Hepatocyte (in vitro differentiated cells): ENCODE data around the gene RPS3A. TPM values are rescaled to one million over a fixed set of nuclear protein-coding genes. Genes with fewer than 3 reads are reported as not detected.

Experiments
- DNase-seq: peaks from one replicate; pipeline ENCODE4 v3.0.0-alpha.2; 2016; ENCODE audit warnings: low spot score
- H2AFZ ChIP-seq: fragments of 200-600 bp; sonication (generic); 2 replicates; pipeline ENCODE4 v1.6.0; 2016; ENCODE audit warnings: antibody characterized with exemption, mild to moderate bottlenecking
- H3K27ac ChIP-seq: fragments of 200-600 bp; sonication (generic); 2 replicates; pipeline ENCODE4 v1.5.1; 2016; ENCODE audit warnings: mild to moderate bottlenecking
- H3K27me3 ChIP-seq: fragments of 200-600 bp; sonication (generic); 2 replicates; pipeline ENCODE4 v1.6.1; 2016
- H3K36me3 ChIP-seq: fragments of 200-600 bp; sonication (generic); replicated peaks from 2 replicates; pipeline ENCODE4 v1.5.1; 2016; ENCODE audit warnings: low read depth; ENCODE audit not compliant: insufficient read depth
- H3K4me1 ChIP-seq: fragments of 200-600 bp; sonication (generic); 2 replicates; pipeline ENCODE4 v1.5.1; 2016; ENCODE audit warnings: mild to moderate bottlenecking, moderate library complexity; ENCODE audit not compliant: insufficient read depth
- H3K4me2 ChIP-seq: fragments of 200-600 bp; sonication (generic); 2 replicates; pipeline ENCODE4 v1.6.0; 2016
- H3K4me3 ChIP-seq: fragments of 200-600 bp; sonication (generic); 2 replicates; pipeline ENCODE4 v1.5.1; 2016; ENCODE audit warnings: mild to moderate bottlenecking
- H3K79me2 ChIP-seq: fragments of 200-600 bp; sonication (generic); 2 replicates; pipeline ENCODE4 v1.6.0; 2017; ENCODE audit warnings: mild to moderate bottlenecking
- H3K9me2 ChIP-seq: fragments of 200-600 bp; sonication (generic); replicated peaks from 2 replicates; pipeline ENCODE4 v1.6.0; 2017; ENCODE audit warnings: mild to moderate bottlenecking; ENCODE audit not compliant: insufficient read depth
- H3K9me3 ChIP-seq: fragments of 200-600 bp; sonication (generic); 2 replicates; pipeline ENCODE4 v1.5.1; 2016; ENCODE audit warnings: low read depth, mild to moderate bottlenecking
- H4K20me1 ChIP-seq: fragments of 200-600 bp; sonication (generic); 2 replicates; pipeline ENCODE4 v1.6.0; 2016; ENCODE audit warnings: mild to moderate bottlenecking; ENCODE audit not compliant: insufficient read depth, poor library complexity, severe bottlenecking
- EZH2 ChIP-seq: fragments of 200-600 bp; sonication (generic); IDR thresholded peaks from 2 replicates; pipeline ENCODE4 v1.6.1; 2016; ENCODE audit warnings: antibody characterized with exemption, mild to moderate bottlenecking, borderline replicate concordance
- EZH2phosphoT487 ChIP-seq: fragments of 200-600 bp; sonication (generic); IDR thresholded peaks from one replicate; pipeline ENCODE4 v1.6.1; 2018; ENCODE audit warnings: antibody characterized with exemption, mild to moderate bottlenecking, low read depth, moderate library complexity; ENCODE audit not compliant: unreplicated experiment, severe bottlenecking
- WGBS: methylation state at CpG from one replicate; pipeline ENCODE4 v1.1.6; 2016; ENCODE audit warnings: low lambda C conversion rate; ENCODE audit errors: missing lambda C conversion rate; 5-methylcytosine and 5-hydroxymethylcytosine counted together
- polyA plus RNA-seq: library from polyadenylated mRNA; unstranded; fragments of >200 nt; fragmentation: Nextera tagmentation; extraction: Ambion mirVana; gene quantifications from 2 replicates; pipeline ENCODE4 v1.2.1, GENCODE V29; 2016
- total RNA-seq: library from RNA; depleted of rRNA; stranded (reverse); fragments of >200 nt; gene quantifications from 2 replicates; pipeline ENCODE4 v1.2.3, GENCODE V29; 2014
- TF ChIP-seq, protein P1 (sequence below): fragments of 200-600 bp; sonication (generic); IDR thresholded peaks from 2 replicates; pipeline ENCODE4 v1.5.1; 2016; ENCODE audit warnings: antibody characterized with exemption, mild to moderate bottlenecking; ENCODE audit not compliant: poor library complexity

RPS3A gene
- total and polyA plus RNA-seq, 2 experiments from 2014 or later: 755 to 4,013 TPM

DNA sequence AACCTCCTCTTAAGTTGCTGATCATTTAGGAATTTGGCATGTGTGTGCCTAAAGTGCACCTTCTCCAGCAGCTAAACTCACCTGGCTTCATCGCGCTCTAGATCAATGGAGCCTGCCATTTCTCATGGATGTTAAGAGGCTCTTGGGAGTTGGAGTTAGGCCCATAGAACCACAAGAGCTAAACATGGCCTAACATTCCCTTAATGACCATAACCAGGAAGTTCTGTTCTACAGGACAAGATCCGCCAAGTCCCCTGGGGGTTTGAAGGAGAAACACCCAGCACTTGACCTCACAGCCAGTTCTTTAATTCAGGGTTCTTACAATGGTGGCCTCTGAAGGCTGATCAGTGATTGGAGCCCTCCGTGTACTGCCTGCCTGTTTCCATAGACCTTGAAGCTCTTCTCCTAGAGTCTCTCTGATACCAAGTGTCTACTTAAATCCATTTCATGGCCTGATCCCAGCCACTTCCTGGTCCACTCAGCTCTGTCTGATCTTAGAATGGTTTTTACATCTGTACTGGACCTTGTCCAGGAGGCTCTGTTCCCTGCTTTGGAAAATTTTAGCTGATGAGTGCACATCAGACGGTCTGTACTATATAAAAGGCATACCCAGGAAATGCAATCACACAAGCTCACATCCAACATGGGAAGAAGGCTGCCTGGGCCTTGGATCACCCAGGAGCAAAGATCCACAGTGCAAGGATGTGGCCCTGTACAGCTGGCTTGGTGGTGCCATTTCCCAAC, 45.1 kb downstream of the RPS3A start:
- 92% methylated on average over 5 of the region's 5 CpGs for WGBS

DNA sequence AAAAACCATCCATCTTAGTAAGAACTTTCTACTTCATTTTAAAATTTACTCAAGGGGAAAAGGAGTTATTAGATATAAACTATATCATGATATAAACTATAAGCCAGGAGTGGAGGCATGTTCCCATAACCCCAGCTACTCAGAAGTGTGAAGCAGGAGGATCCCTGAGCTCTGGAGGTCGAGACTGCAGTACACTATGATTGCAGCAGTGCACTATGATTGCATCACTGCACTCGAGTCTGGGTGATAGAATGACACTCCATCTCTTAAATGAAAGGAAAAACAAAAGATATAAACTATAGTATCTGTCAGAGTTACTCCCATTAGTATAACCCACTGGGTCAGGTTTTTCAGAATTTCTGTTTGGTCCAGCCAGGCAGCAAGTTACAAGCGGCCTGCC, 47.6 kb downstream of the RPS3A start:
- DNase-seq: no peak
- no peak overlapping the region for H2AFZ ChIP-seq
- no peak overlapping the region for H3K27ac ChIP-seq
- no peak overlapping the region for H3K4me2 ChIP-seq
- no peaks in the 10 kb centered on the region for H3K27me3 ChIP-seq
- 84% methylated on average over 3 of the region's 3 CpGs for WGBS
- no peaks in the 10 kb centered on the region for H3K79me2 ChIP-seq
- H3K36me3 ChIP-seq: no peaks in the 10 kb centered on the region
- H3K4me1 ChIP-seq: no peaks in the 10 kb centered on the region
- no peak overlapping the region for H3K4me3 ChIP-seq
- no peaks in the 10 kb centered on the region for H3K9me2 ChIP-seq
- no peaks in the 10 kb centered on the region for H4K20me1 ChIP-seq
- no peak for TF ChIP-seq EZH2phosphoT487
- TF ChIP-seq, protein P1, sequence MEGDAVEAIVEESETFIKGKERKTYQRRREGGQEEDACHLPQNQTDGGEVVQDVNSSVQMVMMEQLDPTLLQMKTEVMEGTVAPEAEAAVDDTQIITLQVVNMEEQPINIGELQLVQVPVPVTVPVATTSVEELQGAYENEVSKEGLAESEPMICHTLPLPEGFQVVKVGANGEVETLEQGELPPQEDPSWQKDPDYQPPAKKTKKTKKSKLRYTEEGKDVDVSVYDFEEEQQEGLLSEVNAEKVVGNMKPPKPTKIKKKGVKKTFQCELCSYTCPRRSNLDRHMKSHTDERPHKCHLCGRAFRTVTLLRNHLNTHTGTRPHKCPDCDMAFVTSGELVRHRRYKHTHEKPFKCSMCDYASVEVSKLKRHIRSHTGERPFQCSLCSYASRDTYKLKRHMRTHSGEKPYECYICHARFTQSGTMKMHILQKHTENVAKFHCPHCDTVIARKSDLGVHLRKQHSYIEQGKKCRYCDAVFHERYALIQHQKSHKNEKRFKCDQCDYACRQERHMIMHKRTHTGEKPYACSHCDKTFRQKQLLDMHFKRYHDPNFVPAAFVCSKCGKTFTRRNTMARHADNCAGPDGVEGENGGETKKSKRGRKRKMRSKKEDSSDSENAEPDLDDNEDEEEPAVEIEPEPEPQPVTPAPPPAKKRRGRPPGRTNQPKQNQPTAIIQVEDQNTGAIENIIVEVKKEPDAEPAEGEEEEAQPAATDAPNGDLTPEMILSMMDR: no peak
- no peak for TF ChIP-seq EZH2
- H3K9me3 ChIP-seq: no peaks in the 10 kb centered on the region

More for the DNA sequence above, 45.1 kb downstream of the RPS3A start:
- Histone ChIP-seq H4K20me1 (no peaks in the 10 kb centered on the region), H3K36me3 (no peaks in the 10 kb centered on the region), H2AFZ (no peak overlapping the region), H3K9me2 (no peaks in the 10 kb centered on the region), H3K4me2 (no peak overlapping the region), H3K27me3 (no peaks in the 10 kb centered on the region), H3K4me3 (no peak overlapping the region), H3K27ac (no peak overlapping the region), H3K79me2 (no peaks in the 10 kb centered on the region), H3K4me1 (no peaks in the 10 kb centered on the region), H3K9me3 (no peaks in the 10 kb centered on the region)
- TF ChIP-seq, protein P1: no peak
- TF ChIP-seq EZH2: no peak
- TF ChIP-seq EZH2phosphoT487: no peak
- no peak for DNase-seq

DNA sequence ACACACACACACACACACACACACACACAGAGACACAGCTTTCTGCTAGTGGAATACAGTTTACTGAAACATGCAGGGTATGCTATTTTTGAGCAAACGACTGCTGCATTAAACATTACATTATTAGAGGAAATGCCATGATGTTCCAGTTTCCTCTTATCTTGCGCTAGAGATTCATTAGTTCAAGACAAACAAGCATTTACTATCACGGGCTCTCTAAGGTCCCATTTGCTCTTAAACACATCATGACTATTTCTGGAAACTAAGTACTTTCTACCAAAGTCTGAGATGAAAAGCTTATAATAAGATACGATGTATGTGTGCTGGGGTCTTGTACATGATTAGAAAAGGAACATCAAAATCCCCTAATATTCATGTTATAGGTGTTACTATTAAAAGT, 48.8 kb downstream of the RPS3A start:
- Histone ChIP-seq H3K9me3 (no peaks in the 10 kb centered on the region), H3K27ac (no peak overlapping the region), H3K79me2 (no peaks in the 10 kb centered on the region), H3K4me3 (no peak overlapping the region), H3K4me1 (no peaks in the 10 kb centered on the region), H3K4me2 (no peak overlapping the region), H2AFZ (no peak overlapping the region), H3K36me3 (no peaks in the 10 kb centered on the region), H3K9me2 (no peaks in the 10 kb centered on the region), H4K20me1 (no peaks in the 10 kb centered on the region), H3K27me3 (no peaks in the 10 kb centered on the region)
- TF ChIP-seq EZH2phosphoT487 (no peak), EZH2 (no peak)
- TF ChIP-seq, protein P1: no peak
- 69% methylated on average over 4 of the region's 4 CpGs for WGBS
- no peak for DNase-seq
